Smooth muscle cell (in vitro differentiated cells): Measurements from ENCODE around the gene LTBP2. TPM values are rescaled to one million over a fixed set of nuclear protein-coding genes. Genes with fewer than 3 reads are reported as not detected.

Source experiments
- DNase-seq: peaks from one replicate; lab custom pipeline; 2025; ENCODE audit not compliant: unreplicated experiment; lab: John Stamatoyannopoulos, UW
- H2AFZ ChIP-seq: fragments of 200-600 bp; sonication (generic); 2 replicates; pipeline ENCODE4 v1.6.0; 2016; ENCODE audit warnings: antibody characterized with exemption, low read depth, mild to moderate bottlenecking
- H3F3A ChIP-seq: fragments of 200-600 bp; sonication (generic); 2 replicates; pipeline ENCODE4 v1.6.0; 2017; ENCODE audit warnings: antibody characterized with exemption, low read depth
- H3K27ac ChIP-seq: fragments of 200-600 bp; sonication (generic); 2 replicates; pipeline ENCODE4 v1.5.1; 2016; ENCODE audit warnings: low read depth, mild to moderate bottlenecking
- H3K27me3 ChIP-seq: fragments of 200-600 bp; sonication (generic); 2 replicates; pipeline ENCODE4 v1.6.1; 2016; ENCODE audit warnings: low read depth, mild to moderate bottlenecking
- H3K36me3 ChIP-seq: fragments of 200-600 bp; sonication (generic); 2 replicates; pipeline ENCODE4 v1.5.1; 2016; ENCODE audit warnings: low read depth
- H3K4me1 ChIP-seq: fragments of 200-600 bp; sonication (generic); 2 replicates; pipeline ENCODE4 v1.5.1; 2016; ENCODE audit warnings: low read depth
- H3K4me2 ChIP-seq: fragments of 200-600 bp; sonication (generic); 2 replicates; pipeline ENCODE4 v1.6.0; 2016; ENCODE audit warnings: mild to moderate bottlenecking
- H3K4me3 ChIP-seq: fragments of 200-600 bp; sonication (generic); 2 replicates; pipeline ENCODE4 v1.5.1; 2016; ENCODE audit warnings: mild to moderate bottlenecking
- H3K79me2 ChIP-seq: fragments of 200-600 bp; sonication (generic); 2 replicates; pipeline ENCODE4 v1.6.0; 2016; ENCODE audit warnings: low read depth, mild to moderate bottlenecking
- H3K9ac ChIP-seq: fragments of 200-600 bp; sonication (generic); 2 replicates; pipeline ENCODE4 v1.6.0; 2016; ENCODE audit warnings: low read depth
- H3K9me3 ChIP-seq: fragments of 200-600 bp; sonication (generic); replicated peaks from 2 replicates; pipeline ENCODE4 v1.5.1; 2016; ENCODE audit warnings: low read depth
- H4K20me1 ChIP-seq: fragments of 200-600 bp; sonication (generic); 2 replicates; pipeline ENCODE4 v1.6.0; 2016; ENCODE audit warnings: low read depth
- CTCF ChIP-seq: fragments of 200-600 bp; sonication (generic); IDR thresholded peaks from 2 replicates; pipeline ENCODE4 v1.5.1; 2017; ENCODE audit warnings: borderline replicate concordance, mild to moderate bottlenecking, antibody characterized with exemption; ENCODE audit not compliant: insufficient read depth, poor library complexity, severe bottlenecking
- WGBS: methylation state at CpG from one replicate; pipeline ENCODE4 v1.1.7; 2016; ENCODE audit warnings: low lambda C conversion rate; 5-methylcytosine and 5-hydroxymethylcytosine counted together
- polyA plus RNA-seq: library from polyadenylated mRNA; unstranded; fragments of >200 nt; fragmentation: Nextera tagmentation; extraction: Ambion mirVana; gene quantifications from 2 replicates; pipeline ENCODE4 v1.2.1, GENCODE V29; 2016
- total RNA-seq: library from RNA; depleted of rRNA; stranded (reverse); fragments of >200 nt; gene quantifications from 2 replicates; pipeline ENCODE4 v1.2.3, GENCODE V29; 2014

LTBP2 gene
- total and polyA plus RNA-seq, 2 experiments from 2014 or later = 90.1 to 108 TPM

DNA sequence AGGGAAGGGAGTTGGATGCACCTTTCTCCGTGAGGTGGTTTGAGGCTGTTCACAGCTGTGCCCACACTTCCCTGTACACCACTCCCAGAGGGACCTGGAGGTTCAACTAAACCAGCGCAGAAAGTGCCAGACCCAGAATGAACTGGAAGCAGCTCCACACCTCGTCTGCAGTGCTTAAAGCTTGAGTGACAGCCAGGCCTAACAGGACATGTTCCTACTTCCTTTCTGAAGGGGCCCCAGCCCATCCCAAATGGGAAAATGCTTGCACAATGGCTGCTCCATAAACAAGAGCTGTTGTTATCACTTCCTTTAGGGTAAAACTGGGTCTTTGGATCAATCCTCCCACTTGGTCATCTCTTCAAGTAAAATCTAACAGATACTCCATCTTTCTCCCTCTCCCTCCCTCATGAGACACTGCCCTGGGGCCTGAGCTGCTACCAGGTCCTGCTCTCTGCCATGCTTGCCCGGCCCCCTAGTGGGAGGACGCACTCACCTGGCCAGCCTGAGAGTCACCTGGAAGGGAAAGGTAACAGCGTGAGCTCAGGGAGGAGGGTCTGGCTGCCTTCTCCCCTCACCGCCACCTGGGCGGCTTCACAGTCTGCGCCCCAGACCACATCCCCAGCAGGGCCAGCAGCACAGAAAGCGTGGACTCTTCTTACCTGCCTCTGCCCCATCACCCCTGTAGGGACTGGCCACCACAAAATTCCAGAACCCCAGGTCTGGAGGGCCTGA lies 85.0 kb downstream of the LTBP2 start:
- no peak overlapping the region for H3K9ac ChIP-seq
- H3K4me1 ChIP-seq = peaks cover 10% of the 10 kb centered on the region
- H3K4me3 ChIP-seq = no peak overlapping the region
- H3K27ac ChIP-seq = no peak overlapping the region
- no peaks in the 10 kb centered on the region for H4K20me1 ChIP-seq
- H3K36me3 ChIP-seq = no peaks in the 10 kb centered on the region
- WGBS = 81% methylated on average over 10 of the region's 10 CpGs
- no peak for DNase-seq
- no peak overlapping the region for H3K4me2 ChIP-seq
- no peak overlapping the region for H2AFZ ChIP-seq
- H3K9me3 ChIP-seq = no peaks in the 10 kb centered on the region
- no peaks in the 10 kb centered on the region for H3K27me3 ChIP-seq
- no peaks in the 10 kb centered on the region for H3K79me2 ChIP-seq
- H3F3A ChIP-seq = no peaks in the 10 kb centered on the region
- no peak for TF ChIP-seq CTCF

DNA sequence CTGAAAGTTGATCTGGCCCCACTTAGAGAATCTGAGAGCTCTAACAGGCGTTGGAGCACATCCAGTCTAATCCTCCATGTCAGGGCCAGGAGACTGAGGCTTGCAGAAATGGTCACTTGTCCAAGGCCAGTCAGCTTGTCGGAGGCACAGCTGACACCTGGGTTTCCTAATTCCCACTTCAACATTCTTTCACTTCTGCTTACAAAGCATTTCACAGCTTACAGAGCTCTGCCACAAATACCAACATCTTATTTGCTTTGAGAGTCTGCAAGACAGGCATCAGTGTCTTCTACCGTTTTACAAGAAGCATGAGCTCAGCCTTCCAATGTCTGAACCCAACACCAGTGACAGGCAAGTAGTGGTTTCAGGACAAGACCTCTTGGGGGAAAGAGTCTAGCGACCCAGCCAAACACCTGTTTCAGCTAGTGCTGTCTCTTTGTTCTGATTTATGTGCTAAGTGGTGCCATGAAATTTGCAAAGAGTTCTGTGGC lies 86.6 kb downstream of the LTBP2 start:
- H3K4me2 ChIP-seq = no peak overlapping the region
- H3K4me1 ChIP-seq = peaks cover 7% of the 10 kb centered on the region
- no peak overlapping the region for H2AFZ ChIP-seq
- H3K79me2 ChIP-seq = no peaks in the 10 kb centered on the region
- H3K27me3 ChIP-seq = no peaks in the 10 kb centered on the region
- no peak for DNase-seq
- no peaks in the 10 kb centered on the region for H3F3A ChIP-seq
- H4K20me1 ChIP-seq = no peaks in the 10 kb centered on the region
- H3K9me3 ChIP-seq = no peaks in the 10 kb centered on the region
- no peaks in the 10 kb centered on the region for H3K36me3 ChIP-seq
- 86% methylated on average over 4 of the region's 4 CpGs for WGBS
- H3K27ac ChIP-seq = no peak overlapping the region
- H3K9ac ChIP-seq = no peak overlapping the region
- no peak for TF ChIP-seq CTCF
- H3K4me3 ChIP-seq = no peak overlapping the region

GRCh38 chr14:74524812-74525135 lies 87.3 kb downstream of the LTBP2 start:
- no peaks in the 10 kb centered on the region for H3K79me2 ChIP-seq
- H3K27ac ChIP-seq = no peak overlapping the region
- H3K4me1 ChIP-seq = peaks cover 7% of the 10 kb centered on the region
- H3K4me2 ChIP-seq = no peak overlapping the region
- no peak for DNase-seq
- H3K4me3 ChIP-seq = no peak overlapping the region
- H3F3A ChIP-seq = no peaks in the 10 kb centered on the region
- H2AFZ ChIP-seq = no peak overlapping the region
- no peak for TF ChIP-seq CTCF
- H3K9me3 ChIP-seq = no peaks in the 10 kb centered on the region
- no peaks in the 10 kb centered on the region for H3K27me3 ChIP-seq
- no peak overlapping the region for H3K9ac ChIP-seq
- no peaks in the 10 kb centered on the region for H3K36me3 ChIP-seq
- H4K20me1 ChIP-seq = peaks cover 4% of the 10 kb centered on the region
